HG02981 (cell line): ENCODE measurements around the gene GPR25.
"Not testable (repeated sequence)": the region's sequence is repeated elsewhere in the genome, so short reads cannot be mapped to it uniquely, and the experiment has no call there.

Source experiments
- ATAC-seq: cut with Tn5 transposase; IDR thresholded peaks from one replicate; pipeline ENCODE4 v1.9.1; 2021; ENCODE audit warnings: mild to moderate bottlenecking, moderate library complexity; ENCODE audit not compliant: unreplicated experiment

Gene GPR25

GRCh38 chr1:200909071-200909470, 36.3 kb downstream of the GPR25 start:
- ATAC-seq: peak; percentile 17

GRCh38 chr1:200909757-200910239, 37.0 kb downstream of the GPR25 start:
- peak; percentile 49 for ATAC-seq

DNA sequence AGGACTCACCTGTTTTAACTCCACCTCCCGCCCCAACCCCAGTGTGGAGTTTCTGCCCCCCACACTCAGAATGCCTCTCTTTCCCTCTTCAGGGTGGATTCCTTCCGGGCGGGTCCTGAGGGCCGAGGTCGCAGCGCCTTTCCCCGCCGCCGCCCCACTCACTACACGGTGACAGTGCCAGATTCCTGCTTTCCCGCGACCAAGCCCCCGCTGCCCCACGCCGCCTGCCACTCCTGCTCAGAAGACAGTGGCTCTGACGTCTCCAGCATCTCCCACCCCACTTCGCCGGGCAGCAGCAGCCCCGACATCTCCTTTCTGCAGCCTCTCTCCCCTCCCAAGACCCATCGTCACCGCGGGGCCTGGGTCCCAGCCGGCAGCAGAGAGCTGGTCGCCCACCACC, 38.6 kb downstream of the GPR25 start:
- no peak for ATAC-seq

GRCh38 chr1:200911936-200912335, 39.2 kb downstream of the GPR25 start:
- not testable (repeated sequence) for ATAC-seq

- no peak for ATAC-seq
These were observed 40.1 kb downstream of the GPR25 start for GRCh38 chr1:200912737-200913407.

DNA sequence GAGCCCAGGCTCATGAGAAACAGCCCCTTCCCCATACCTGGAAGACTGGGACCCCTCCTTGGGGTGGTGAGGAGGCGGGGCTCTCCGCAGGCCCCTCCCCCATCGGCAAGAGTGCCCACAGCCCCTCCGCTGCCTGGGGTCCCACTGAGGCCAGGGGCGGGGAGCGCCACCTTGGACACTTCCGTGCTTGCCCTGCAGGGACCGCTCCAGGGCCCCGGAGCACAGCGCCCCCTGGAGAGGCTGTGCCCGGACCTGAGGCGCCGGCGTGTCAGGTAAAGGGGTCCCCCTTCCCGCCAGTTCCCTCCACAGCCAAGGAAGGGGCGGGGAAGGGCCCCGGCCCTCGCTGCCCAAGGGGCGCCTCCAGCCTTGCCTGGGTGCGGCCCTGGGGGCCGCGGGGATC, 43.4 kb downstream of the GPR25 start:
- ATAC-seq: no peak

GRCh38 chr1:200916681-200917080, 43.9 kb downstream of the GPR25 start:
- no peak for ATAC-seq

GRCh38 chr1:200917291-200917817, 44.6 kb downstream of the GPR25 start:
- no peak for ATAC-seq

DNA sequence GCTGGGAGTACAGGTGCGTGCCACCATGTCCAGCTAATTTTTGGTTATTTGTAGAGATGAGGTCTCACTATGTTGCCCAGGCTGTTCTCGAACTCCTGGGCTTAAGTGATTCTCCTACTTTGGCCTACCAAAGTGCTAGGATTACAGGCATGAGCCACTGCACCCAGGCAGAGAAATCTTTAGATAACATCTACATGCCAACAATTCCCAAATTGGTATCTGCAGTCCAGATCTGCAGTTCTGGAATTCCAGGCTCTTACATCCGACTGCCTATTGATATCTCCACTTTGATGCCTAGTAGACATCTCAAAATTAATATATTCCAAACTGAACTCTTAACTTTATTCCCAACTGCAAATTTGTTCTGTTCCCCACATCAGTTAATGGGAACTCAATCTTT, 45.2 kb downstream of the GPR25 start:
- no peak for ATAC-seq

GRCh38 chr1:200919386-200919785, 46.6 kb downstream of the GPR25 start:
- no peak for ATAC-seq

DNA sequence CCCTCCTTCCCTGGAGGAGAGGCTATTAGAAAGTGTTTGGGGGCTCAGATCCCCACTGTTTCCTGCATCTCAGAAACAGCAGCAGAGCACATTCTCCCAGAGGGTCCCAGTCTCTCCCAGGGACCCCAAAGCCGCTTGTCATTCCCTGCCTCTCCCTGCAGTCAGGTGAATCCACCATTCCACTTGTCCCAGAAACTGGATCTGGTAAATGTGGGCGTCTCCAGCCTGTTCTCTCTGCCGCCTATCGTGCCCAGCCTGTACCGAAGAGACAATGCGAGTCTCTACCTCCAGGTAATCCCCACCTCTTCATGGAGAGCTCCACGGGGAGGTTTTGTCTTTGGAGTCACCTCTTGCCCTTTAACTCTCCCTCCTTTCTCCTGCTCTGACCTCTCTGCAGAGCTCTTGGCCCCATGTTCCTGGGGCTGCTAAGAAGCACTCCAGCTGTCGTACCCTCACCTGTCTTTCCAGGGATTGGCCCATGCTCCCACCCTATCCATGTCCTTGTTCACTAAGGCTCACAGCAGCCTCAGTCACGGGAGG, 48.9 kb downstream of the GPR25 start:
- no peak for ATAC-seq

DNA sequence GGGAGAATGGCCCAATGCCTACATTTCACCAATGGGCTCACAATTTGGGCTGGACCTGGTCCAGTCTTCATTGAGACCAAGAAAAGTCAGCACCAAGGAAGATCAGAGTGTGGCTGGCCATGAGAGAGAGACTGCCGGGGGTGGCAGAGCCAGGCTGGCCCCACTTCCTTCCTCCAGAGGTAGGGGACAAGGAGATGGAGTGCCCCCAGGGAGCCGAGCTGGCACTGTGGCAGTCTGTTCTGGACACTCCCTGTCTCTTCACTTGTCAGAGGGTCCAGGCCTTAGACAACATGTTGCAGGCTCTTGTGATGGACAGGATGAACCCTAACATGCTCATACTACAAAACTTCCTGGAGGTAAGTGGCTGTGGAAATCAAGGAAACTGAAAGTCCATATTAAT, 49.6 kb downstream of the GPR25 start:
- ATAC-seq: no peak

- ATAC-seq: no peak
These were observed 50.8 kb downstream of the GPR25 start for GRCh38 chr1:200923601-200924000.
